K562 (cell line): ENCODE results near the gene NUP188. TPM values are rescaled to one million over a fixed set of nuclear protein-coding genes. Genes with fewer than 3 reads are reported as not detected.

ENCODE experiments used
- ATF6 ChIP-seq: sonication (generic); formaldehyde crosslinking; IDR thresholded peaks from 2 replicates; pipeline ENCODE4 v1.4.0; 2020; ENCODE audit warnings: mild to moderate bottlenecking, missing genetic modification reagents
- CBFA2T2 ChIP-seq: fragments of 450-650 bp; conservative IDR thresholded peaks from 2 replicates; pipeline ENCODE4 v1.6.1; 2017; ENCODE audit warnings: mild to moderate bottlenecking
- CHD2 ChIP-seq: IDR thresholded peaks from 2 replicates; pipeline ENCODE4 v1.6.1; 2011; ENCODE audit warnings: low read depth, low read length
- COPS2 ChIP-seq: fragments of 450-650 bp; conservative IDR thresholded peaks from 2 replicates; pipeline ENCODE4 v1.6.1; 2016; ENCODE audit warnings: mild to moderate bottlenecking, moderate library complexity
- CXXC5 ChIP-seq: fragments of 250-450 bp; sonication (Bioruptor Pico); IDR thresholded peaks from 2 replicates; pipeline ENCODE4 v1.8.0; 2022; ENCODE audit warnings: inconsistent platforms, mild to moderate bottlenecking, moderate library complexity
- ETV6 ChIP-seq, 3 experiments: fragments of 150-350 bp in 1 of 3; sonication (generic) in 1 of 3; formaldehyde crosslinking in 1 of 3; IDR thresholded peaks; 2 replicates each; pipeline versions ENCODE4 v1.6.1 to v1.8.0; 2014 to 2022; ENCODE audit warnings: borderline replicate concordance in 2 of 3, low read depth in 2 of 3, antibody characterized with exemption in 1 of 3, low read length in 1 of 3, mild to moderate bottlenecking in 1 of 3, missing genetic modification reagents in 1 of 3
- PTBP1 ChIP-seq: fragments of 200-400 bp; formaldehyde crosslinking; IDR thresholded peaks from 2 replicates; pipeline ENCODE4 v1.6.1; 2017; ENCODE audit warnings: low read depth, low read length
- RBM34 ChIP-seq: fragments of 200-400 bp; formaldehyde crosslinking; IDR thresholded peaks from 2 replicates; pipeline ENCODE4 v1.6.1; 2018; ENCODE audit warnings: low read length, borderline replicate concordance; ENCODE audit not compliant: insufficient read depth
- SMARCB1 ChIP-seq: IDR thresholded peaks from 2 replicates; pipeline ENCODE4 v1.6.1; 2011; ENCODE audit warnings: improper control_type of control experiment, low read depth; ENCODE audit not compliant: insufficient read length
- SRSF9 ChIP-seq: fragments of 200-400 bp; formaldehyde crosslinking; IDR thresholded peaks from 2 replicates; pipeline ENCODE4 v1.6.1; 2017; ENCODE audit warnings: low read depth, low read length, borderline replicate concordance
- TAF9B ChIP-seq: fragments of 450-650 bp; IDR thresholded peaks from 2 replicates; pipeline ENCODE4 v1.6.1; 2018; ENCODE audit warnings: mild to moderate bottlenecking; ENCODE audit not compliant: partially characterized antibody
- TSC22D4 ChIP-seq: fragments of 450-650 bp; IDR thresholded peaks from 2 replicates; pipeline ENCODE4 v1.6.1; 2016; ENCODE audit warnings: missing genetic modification characterization, missing biosample characterization, control low read depth
- XRCC4 ChIP-seq: IDR thresholded peaks from one replicate; pipeline ENCODE4 v1.6.1; 2011; ENCODE audit not compliant: insufficient read depth, insufficient read length; ENCODE audit errors: extremely low read depth
- ZFPM2 ChIP-seq: fragments of 250-450 bp; sonication (Bioruptor Pico); IDR thresholded peaks from 2 replicates; pipeline ENCODE4 v1.5.1; 2022; ENCODE audit warnings: mild to moderate bottlenecking
- ZKSCAN1 ChIP-seq: fragments of 150-350 bp; IDR thresholded peaks from 2 replicates; pipeline ENCODE4 v1.6.1; 2016; ENCODE audit warnings: low read depth, low read length
- ZKSCAN8 ChIP-seq: fragments of 200-800 bp; sonication (Bioruptor generic); IDR thresholded peaks from 2 replicates; pipeline ENCODE4 v1.6.1; 2016; ENCODE audit warnings: missing genetic modification characterization, missing compliant biosample characterization
- ZNF3 ChIP-seq: fragments of 250-450 bp; sonication (Bioruptor Pico); IDR thresholded peaks from 2 replicates; pipeline ENCODE4 v1.5.0; 2021; ENCODE audit warnings: mild to moderate bottlenecking, moderate library complexity
- ZNF354B ChIP-seq: fragments of 250-450 bp; sonication (Bioruptor Pico); IDR thresholded peaks from 2 replicates; pipeline ENCODE4 v1.4.0; 2020
- ZNF408 ChIP-seq: fragments of 250-450 bp; sonication (Bioruptor Pico); IDR thresholded peaks from 2 replicates; pipeline ENCODE4 v1.4.0; 2020; ENCODE audit warnings: low read depth, mild to moderate bottlenecking, moderate library complexity
- ZNF699 ChIP-seq: fragments of 250-450 bp; sonication (Bioruptor Pico); IDR thresholded peaks from 2 replicates; pipeline ENCODE4 v1.8.0; 2021; ENCODE audit warnings: mild to moderate bottlenecking, moderate library complexity; ENCODE audit not compliant: insufficient replicate concordance
- ZNF785 ChIP-seq: fragments of 250-450 bp; sonication (Bioruptor Pico); IDR thresholded peaks from 2 replicates; pipeline ENCODE4 v1.4.0; 2020; ENCODE audit warnings: mild to moderate bottlenecking
- polyA plus RNA-seq, 8 experiments: library from polyadenylated mRNA; depleted of rRNA in 4 of 8; stranded (reverse) in 5 of 8; unstranded in 3 of 8; fragments of >200 nt; fragmentation: Nextera tagmentation in 2 of 8; fragmentation: Illumina TruSeq in 1 of 8; extraction: Ambion mirVana in 2 of 8; extraction: Trizol in 1 of 8; gene quantifications; 2 replicates each; pipeline versions ENCODE4 v1.2.1 to v1.2.3, GENCODE V29; 2011 to 2014; ENCODE audit warnings: inconsistent platforms in 1 of 8, missing spikeins in 1 of 8
- total RNA-seq, 7 experiments: library from RNA; depleted of rRNA in 6 of 7; stranded (reverse); fragments of >200 nt in 6 of 7; fragmentation: Illumina TruSeq in 2 of 7; extraction: Trizol in 2 of 7; gene quantifications; 2 replicates each; pipeline versions ENCODE4 v1.2.1 to v1.2.3, GENCODE V29; 2011 to 2021; ENCODE audit warnings: low replicate concordance in 1 of 7
- TF ChIP-seq, protein P1 (sequence below): sonication (generic); formaldehyde crosslinking; IDR thresholded peaks from 2 replicates; pipeline ENCODE4 v1.8.0; 2022; ENCODE audit warnings: mild to moderate bottlenecking, missing genetic modification reagents
- TF ChIP-seq, protein P2 (sequence below): sonication (generic); formaldehyde crosslinking; IDR thresholded peaks from 2 replicates; pipeline ENCODE4 v1.5.0; 2020; ENCODE audit warnings: missing genetic modification reagents
- TF ChIP-seq, protein P3 (sequence below), 2 experiments: fragments of 450-650 bp in 1 of 2; sonication (generic) in 1 of 2; formaldehyde crosslinking in 1 of 2; IDR thresholded peaks in 1 of 2; conservative IDR thresholded peaks in 1 of 2; 2 replicates each; pipeline versions ENCODE4 v1.6.1 to v1.8.1; 2016 to 2023; ENCODE audit warnings: mild to moderate bottlenecking in 2 of 2, moderate library complexity in 2 of 2, inconsistent platforms in 1 of 2, missing genetic modification reagents in 1 of 2

NUP188 gene
- total and polyA plus RNA-seq, 9 of the 15 experiments (the other 6 are each of a cell fraction or from before 2014, with no cell fraction given), result 11.7 to 135 (median 70.6) TPM

GRCh38 chr9:129023036-129023907 lies 75.8 kb downstream of the NUP188 start (continued):
- TF ChIP-seq SRSF9 (no peak), CHD2 (peak; percentile 30; the same call in 1 of the 2 replicates), COPS2 (no peak), ZNF354B (no peak), SMARCB1 (no peak), TSC22D4 (tag) (no peak), ZNF3 (CRISPR knock-in tag) (no peak), ZNF785 (CRISPR knock-in tag) (no peak), XRCC4 (no peak), PTBP1 (peak; percentile 99), ZNF408 (CRISPR knock-in tag) (no peak), ATF6 (CRISPR knock-in tag) (no peak), ZFPM2 (CRISPR knock-in tag) (no peak), ZKSCAN8 (CRISPR knock-in tag) (no peak; the same call in 1 of the 2 replicates), ZKSCAN1 (peak; percentile 32; the same call in 1 of the 2 replicates), CXXC5 (peak; percentile 46; the same call in 1 of the 2 replicates), CBFA2T2 (peak; percentile 77), RBM34 (no peak), ZNF699 (no peak), ETV6 (IDR thresholded peaks at IDR 0.05; ENCODE audit: borderline replicate concordance in 1 of 2, low read depth in 2 of 2, low read length in 1 of 2) (no peak), ETV6 (CRISPR knock-in tag; IDR thresholded peaks at IDR 0.05; ENCODE audit: borderline replicate concordance) (no peak), TAF9B (no peak)
- TF ChIP-seq, protein P1, sequence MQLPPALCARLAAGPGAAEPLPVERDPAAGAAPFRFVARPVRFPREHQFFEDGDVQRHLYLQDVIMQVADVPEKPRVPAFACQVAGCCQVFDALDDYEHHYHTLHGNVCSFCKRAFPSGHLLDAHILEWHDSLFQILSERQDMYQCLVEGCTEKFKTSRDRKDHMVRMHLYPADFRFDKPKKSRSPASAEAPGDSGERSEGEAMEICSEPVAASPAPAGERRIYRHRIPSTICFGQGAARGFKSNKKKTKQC (CRISPR knock-in tag), result no peak
- TF ChIP-seq, protein P2, sequence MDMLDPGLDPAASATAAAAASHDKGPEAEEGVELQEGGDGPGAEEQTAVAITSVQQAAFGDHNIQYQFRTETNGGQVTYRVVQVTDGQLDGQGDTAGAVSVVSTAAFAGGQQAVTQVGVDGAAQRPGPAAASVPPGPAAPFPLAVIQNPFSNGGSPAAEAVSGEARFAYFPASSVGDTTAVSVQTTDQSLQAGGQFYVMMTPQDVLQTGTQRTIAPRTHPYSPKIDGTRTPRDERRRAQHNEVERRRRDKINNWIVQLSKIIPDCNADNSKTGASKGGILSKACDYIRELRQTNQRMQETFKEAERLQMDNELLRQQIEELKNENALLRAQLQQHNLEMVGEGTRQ, result no peak
- TF ChIP-seq, protein P3, sequence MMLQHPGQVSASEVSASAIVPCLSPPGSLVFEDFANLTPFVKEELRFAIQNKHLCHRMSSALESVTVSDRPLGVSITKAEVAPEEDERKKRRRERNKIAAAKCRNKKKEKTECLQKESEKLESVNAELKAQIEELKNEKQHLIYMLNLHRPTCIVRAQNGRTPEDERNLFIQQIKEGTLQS (IDR thresholded peaks at IDR 0.05), result peak; percentile 94
- TF ChIP-seq, protein P3 (CRISPR knock-in tag; conservative IDR thresholded peaks at IDR 0.05), result peak; percentile 91
